ENCODE data around the gene TRIM52.
"Not testable (repeated sequence)": the region's sequence is repeated elsewhere in the genome, so short reads cannot be mapped to it uniquely, and the experiment has no call there.

The TRIM52 gene

GRCh38 chr5:181260720-181261319 is at the start of gene TRIM52:
TSS of gene TRIM52 (minus strand) at chr5:181261143. CDS start at chr5:181260813, 330 bp downstream.
- Histone ChIP-seq H3K4me3 (peak within 1 kb of the TSS; percentile 76 to 91 (median 88)), H3K27ac (peak within 1 kb of the TSS; percentile 95 to 100 (median 100))

DNA sequence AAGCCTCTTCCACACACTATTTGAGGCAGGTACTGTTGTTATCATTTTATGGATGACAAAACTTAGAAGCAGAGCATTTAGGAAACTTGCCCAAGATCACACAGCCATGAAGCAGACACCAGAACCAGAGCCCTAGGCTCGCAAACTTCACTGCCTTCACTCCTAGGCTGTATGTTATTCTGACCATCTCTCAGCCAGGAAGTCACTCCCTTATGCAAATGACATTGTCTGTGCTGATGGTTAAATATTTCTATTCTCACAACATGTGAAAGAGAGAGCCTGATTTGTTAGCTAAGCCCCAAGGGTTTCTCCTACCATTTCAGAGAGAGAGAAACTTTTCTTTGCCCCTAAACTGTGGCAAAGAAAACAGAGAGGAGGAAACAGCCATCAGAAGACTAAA is 26.4 kb upstream of the TRIM52 start:
- H3K27ac ChIP-seq, H3K4me3 ChIP-seq: not testable (repeated sequence)

- not testable (repeated sequence) for H3K27ac ChIP-seq, H3K4me3 ChIP-seq
Observed at GRCh38 chr5:181285962-181286705, 25.2 kb upstream of the TRIM52 start.

- H3K27ac ChIP-seq, H3K4me3 ChIP-seq: not testable (repeated sequence)
Observed at GRCh38 chr5:181283841-181284755, 23.2 kb upstream of the TRIM52 start.

GRCh38 chr5:181283347-181283746 is 22.4 kb upstream of the TRIM52 start:
- H3K4me3 ChIP-seq = no peak overlapping the region
- no peak overlapping the region for H3K27ac ChIP-seq

- Histone ChIP-seq H3K27ac (no peak overlapping the region), H3K4me3 (no peak overlapping the region)
Observed at GRCh38 chr5:181282874-181283273, 21.9 kb upstream of the TRIM52 start.

DNA sequence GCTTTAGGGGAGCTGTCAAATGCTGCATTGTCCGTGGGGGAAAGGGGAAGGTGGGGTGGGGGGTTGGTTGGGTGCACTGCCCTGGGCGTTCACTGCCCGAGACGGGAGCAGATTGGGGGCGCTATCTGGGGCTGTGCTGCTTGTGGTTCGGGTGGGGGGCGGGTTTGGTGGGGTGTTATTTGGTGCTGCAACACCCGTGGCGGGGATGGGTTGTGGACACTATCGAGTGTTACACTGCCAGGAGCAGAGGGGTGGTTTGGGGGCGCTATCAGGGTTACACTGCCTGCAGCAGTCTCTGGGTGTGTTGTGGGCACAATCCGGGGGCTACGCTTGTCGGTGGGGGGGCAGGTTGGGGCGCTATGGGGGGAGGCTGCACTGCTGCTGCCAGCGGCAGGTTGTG is 21.5 kb upstream of the TRIM52 start:
- H3K4me3 ChIP-seq, H3K27ac ChIP-seq: not testable (repeated sequence)

DNA sequence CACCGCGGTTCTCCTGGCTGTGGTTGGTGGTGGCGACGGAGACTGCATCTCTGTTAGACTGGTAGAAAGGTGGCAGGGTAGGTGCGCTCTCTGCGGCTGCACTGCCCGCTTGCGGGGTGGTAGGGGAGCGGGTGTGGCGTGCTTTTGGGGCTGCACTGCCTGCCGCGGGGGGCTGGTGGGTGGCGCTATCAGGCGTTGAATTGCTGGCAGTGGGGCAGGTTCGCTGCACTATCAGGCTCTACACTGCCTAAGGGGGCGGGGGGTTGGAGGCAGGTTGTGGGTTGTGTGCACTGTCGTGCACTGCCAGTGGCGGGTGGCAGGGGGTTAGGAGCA is 21.0 kb upstream of the TRIM52 start:
- Histone ChIP-seq H3K27ac (no peak overlapping the region), H3K4me3 (no peak overlapping the region)

GRCh38 chr5:181281077-181281983 is 20.4 kb upstream of the TRIM52 start:
- Histone ChIP-seq H3K27ac (no peak overlapping the region), H3K4me3 (no peak overlapping the region)

DNA sequence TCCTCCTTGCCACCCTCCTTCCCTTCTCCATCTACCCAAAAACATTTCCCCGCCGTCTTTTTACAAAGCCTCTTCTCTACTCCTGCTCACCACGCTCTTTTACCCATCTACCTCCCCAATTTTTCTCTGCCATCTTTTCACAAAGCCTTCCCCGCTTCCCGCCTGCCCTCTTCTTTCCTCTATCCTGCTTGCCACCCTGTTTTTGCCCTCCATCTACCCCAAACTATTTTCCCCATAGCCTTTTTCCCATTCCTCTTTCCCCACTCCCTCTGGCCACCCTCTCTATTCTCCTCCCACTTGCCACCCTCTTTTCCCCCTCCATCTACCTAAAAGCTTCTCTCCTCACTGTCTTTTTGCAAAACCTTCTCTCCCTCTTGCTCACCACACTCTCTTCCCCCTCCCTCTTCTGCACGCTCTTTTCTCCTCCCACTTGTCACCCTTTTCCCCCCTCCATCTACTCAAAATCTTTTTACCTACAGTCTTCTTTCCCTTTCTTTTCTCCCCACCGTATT is 19.4 kb upstream of the TRIM52 start:
- no peak overlapping the region for H3K4me3 ChIP-seq
- no peak overlapping the region for H3K27ac ChIP-seq

DNA sequence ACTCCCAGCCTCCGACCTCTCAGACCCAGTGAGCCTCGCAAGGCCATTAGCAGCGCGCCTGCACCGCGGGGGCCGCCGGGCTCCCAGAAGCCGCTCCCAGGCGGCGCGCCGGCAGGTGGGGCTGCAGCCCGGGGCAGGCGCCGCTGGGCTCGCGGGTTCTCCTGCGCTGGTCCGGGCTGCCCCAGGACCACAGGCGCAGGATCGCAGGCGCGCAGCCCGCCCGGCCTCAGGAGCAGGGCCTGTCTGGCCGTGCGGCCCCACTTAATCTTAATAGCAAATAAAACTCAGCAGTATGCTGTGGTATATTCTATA is 12.4 kb upstream of the TRIM52 start:
- H3K4me3 ChIP-seq, H3K27ac ChIP-seq: not testable (repeated sequence)

DNA sequence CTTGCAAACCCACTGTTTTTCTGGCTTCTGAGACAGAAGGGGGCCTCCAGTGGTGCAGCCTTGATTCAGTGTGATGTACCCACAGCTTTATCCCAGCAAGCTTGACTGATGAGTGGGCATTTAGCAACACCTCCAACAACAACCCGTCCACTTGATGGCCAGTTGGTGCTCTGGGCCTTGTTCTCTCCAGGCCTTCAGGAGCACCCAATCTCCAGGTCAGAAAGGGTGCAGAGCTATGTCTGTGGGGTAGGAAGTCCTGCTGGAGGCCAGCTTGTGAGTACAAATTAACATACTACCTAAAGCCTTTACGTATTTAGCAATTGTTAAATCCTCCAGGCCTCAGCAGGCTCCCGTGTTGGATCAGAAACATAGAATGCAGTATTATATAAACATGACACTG is 10.1 kb upstream of the TRIM52 start:
- no peak overlapping the region for H3K4me3 ChIP-seq
- H3K27ac ChIP-seq = no peak overlapping the region

GRCh38 chr5:181267907-181268306 is 7.0 kb upstream of the TRIM52 start:
- H3K27ac ChIP-seq = not testable (repeated sequence)

GRCh38 chr5:181267291-181267904 is 6.5 kb upstream of the TRIM52 start:
- not testable (repeated sequence) for H3K4me3 ChIP-seq, H3K27ac ChIP-seq

More at GRCh38 chr5:181267907-181268306, 7.0 kb upstream of the TRIM52 start:
- H3K4me3 ChIP-seq = not testable (repeated sequence)

DNA sequence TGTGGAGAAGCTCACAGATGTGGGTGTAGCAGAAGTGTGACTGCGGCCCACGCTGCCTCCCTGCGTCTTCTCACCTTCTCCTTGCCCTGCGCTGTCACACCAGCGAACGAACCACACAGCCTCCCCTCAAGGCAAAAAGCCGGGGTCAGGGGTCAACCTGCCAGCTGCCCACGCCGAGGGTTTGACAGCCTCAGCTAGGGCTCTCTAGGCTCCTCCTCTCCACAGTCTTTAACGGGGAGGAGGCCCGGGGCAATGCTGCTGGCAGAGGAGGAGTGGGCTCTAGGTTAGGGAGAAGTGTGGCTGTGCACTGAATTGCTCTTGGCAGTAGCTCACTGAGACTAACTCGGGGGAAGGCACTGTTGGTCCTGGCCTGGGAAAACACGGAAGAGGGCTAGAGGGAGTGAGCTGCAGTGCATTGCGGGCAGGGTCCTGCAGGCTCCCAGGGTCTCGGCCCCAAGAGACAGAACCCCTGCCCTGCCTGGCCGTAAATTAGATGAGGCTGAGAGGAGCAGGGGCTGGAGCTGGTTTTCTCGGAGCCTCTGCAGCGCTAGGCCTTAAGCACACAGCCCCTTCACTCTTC is 4.2 kb upstream of the TRIM52 start:
- no peak overlapping the region for H3K4me3 ChIP-seq
- no peak overlapping the region for H3K27ac ChIP-seq

GRCh38 chr5:181263633-181264032 is 2.7 kb upstream of the TRIM52 start:
- Histone ChIP-seq H3K27ac (no peak overlapping the region), H3K4me3 (no peak overlapping the region)

GRCh38 chr5:181261320-181262049 is 542 bp upstream of the TRIM52 start:
- H3K4me3 ChIP-seq = peak overlapping the region; percentile 76 to 91 (median 88)

More at GRCh38 chr5:181261320-181262049, 542 bp upstream of the TRIM52 start:
- peak overlapping the region; percentile 95 to 100 (median 100) for H3K27ac ChIP-seq

Data from skin epidermis (tissue), 12 donors.